ENCODE measurements around the gene ZNF354B. TPM values are rescaled to one million over a fixed set of nuclear protein-coding genes. Genes with fewer than 3 reads are reported as not detected.

Gene ZNF354B
- total and polyA plus RNA-seq, 2 of the 8 experiments (the other 6 are each of a cell fraction or from before 2014, with no cell fraction given) = 5.0 to 10.8 TPM

DNA sequence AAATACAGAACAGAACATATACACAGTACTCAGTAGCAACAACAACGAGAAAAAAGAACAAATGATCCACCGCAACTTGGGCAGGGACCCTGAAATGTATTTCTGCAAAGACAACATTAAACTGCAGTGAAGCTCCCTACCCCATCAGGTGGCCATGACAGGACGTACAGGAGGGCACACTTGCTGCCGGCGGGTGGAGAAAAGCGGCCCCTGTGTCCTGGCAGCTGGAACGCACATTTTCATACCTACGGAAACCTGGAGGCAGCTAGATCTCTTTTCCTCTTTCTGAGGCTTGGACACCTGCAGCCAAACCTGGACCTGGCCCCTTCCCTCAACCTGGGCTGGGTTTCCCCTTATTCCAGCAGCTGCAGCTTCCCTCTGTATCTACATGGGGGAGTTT is 42.2 kb upstream of the ZNF354B start:
- no peaks in the 10 kb centered on the region for H3K4me1 ChIP-seq (replicated peaks in 1 of 4; ENCODE audit: control insufficient read depth in 3 of 4, insufficient read depth in 4 of 4, low read length in 3 of 4)
- TF ChIP-seq RBBP5 (IDR thresholded peaks at IDR 0.05; ENCODE audit: borderline replicate concordance, low read depth, low read length) = no peak
- POLR2A ChIA-PET (ENCODE audit: partially characterized antibody) = interaction anchor here (0.8 to 1.5 kb wide), 2 partner anchors 9 to 13 kb away, joined by 3 to 6 read pairs; no protein-coding TSS in a partner anchor

More for the DNA sequence above, 42.2 kb upstream of the ZNF354B start:
- H2BK120ac ChIP-seq (replicated peaks; ENCODE audit: low read depth, low read length) = no peak overlapping the region
- H3K14ac ChIP-seq (ENCODE audit: insufficient read length) = no peak overlapping the region
- no peak overlapping the region for H3K4ac ChIP-seq (replicated peaks; ENCODE audit: insufficient read length, low read depth, low read length)
- H2BK20ac ChIP-seq (ENCODE audit: low read length) = no peak overlapping the region
- no peaks in the 10 kb centered on the region for H3K79me2 ChIP-seq (ENCODE audit: control insufficient read depth in 1 of 2, insufficient read depth in 2 of 2, low read length in 2 of 2)
- CTCF ChIA-PET (ENCODE audit: partially characterized antibody) = interaction anchor here (1.2 to 1.3 kb wide), 2 partner anchors 9 to 14 kb away, joined by 3 to 4 read pairs; no protein-coding TSS in a partner anchor
- no peak overlapping the region for H4K8ac ChIP-seq (ENCODE audit: extremely low read depth, insufficient read depth, low read length)
- H3K23me2 ChIP-seq (ENCODE audit: low read depth, low read length) = no peaks in the 10 kb centered on the region
- H2BK15ac ChIP-seq (ENCODE audit: low read length) = no peak overlapping the region
- H3K9ac ChIP-seq (replicated peaks in 1 of 4; ENCODE audit: extremely low read depth in 1 of 4, low read depth in 3 of 4, low read length in 3 of 4) = no peak overlapping the region
- H4K5ac ChIP-seq (ENCODE audit: insufficient read length, low read depth, low read length) = no peak overlapping the region
- no peak overlapping the region for H2AK5ac ChIP-seq (ENCODE audit: low read depth, low read length)
- 86% methylated on average over 8 of the region's 8 CpGs; no CpG with 5 or more reads in 1 of the 2 experiments for WGBS, 2 experiments (ENCODE audit: extremely low coverage in 1 of 2, insufficient coverage in 1 of 2, insufficient read length in 1 of 2, insufficient replicate concordance in 2 of 2, low coverage in 1 of 2, low lambda C conversion rate in 2 of 2, missing lambda C conversion rate in 1 of 2)
- H3K18ac ChIP-seq (ENCODE audit: extremely low read depth, low read length) = no peak overlapping the region
- H3K4me3 ChIP-seq (ENCODE audit: extremely low read depth in 1 of 4, insufficient read depth in 2 of 4, low read depth in 3 of 4, low read length in 4 of 4) = no peak overlapping the region
- no peak overlapping the region for H4K91ac ChIP-seq (replicated peaks; ENCODE audit: insufficient read length, low read length)
- no peak for FAIRE-seq
- H2BK5ac ChIP-seq (ENCODE audit: low read depth, low read length) = no peak overlapping the region
- H4K20me1 ChIP-seq (replicated peaks in 1 of 2; ENCODE audit: control insufficient read depth in 1 of 2, insufficient read depth in 2 of 2, low read length in 2 of 2) = no peaks in the 10 kb centered on the region
- H3K9me3 ChIP-seq (ENCODE audit: insufficient read depth in 2 of 2, low read depth in 1 of 2, low read length in 1 of 2) = peaks cover 11 to 29% of the 10 kb centered on the region in 2 experiments; a peak in 2 of 4 replicates
- no peak for DNase-seq (ENCODE audit: low read depth in 1 of 2, low spot score in 2 of 2)
- H3K36me3 ChIP-seq (ENCODE audit: control insufficient read depth in 2 of 4, insufficient read depth in 4 of 4, low read length in 3 of 4) = no peaks in the 10 kb centered on the region
- H3K4me2 ChIP-seq (ENCODE audit: insufficient read depth in 1 of 2, low read depth in 2 of 2, low read length in 2 of 2) = no peak overlapping the region
- no peaks in the 10 kb centered on the region for H3K27me3 ChIP-seq (replicated peaks in 1 of 4; ENCODE audit: control insufficient read depth in 3 of 4, extremely low read depth in 1 of 4, insufficient read depth in 3 of 4, low read length in 3 of 4)
- H2BK12ac ChIP-seq (ENCODE audit: low read depth, low read length) = no peak overlapping the region
- H3K23ac ChIP-seq (ENCODE audit: insufficient read length) = no peak overlapping the region
- no peak overlapping the region for H3K56ac ChIP-seq (replicated peaks; ENCODE audit: insufficient read length, low read depth, low read length)
- H2AFZ ChIP-seq (ENCODE audit: low read length) = no peak overlapping the region
- H3K27ac ChIP-seq (ENCODE audit: low read depth, low read length) = no peak overlapping the region
- H3K79me1 ChIP-seq (ENCODE audit: low read depth, low read length) = no peaks in the 10 kb centered on the region

Data from H1 (cell line).